Activated CD8-positive, alpha-beta memory T cell treated with anti-CD3 and anti-CD28 coated beads, Interleukin-2, amount 50 U/mL, for 1 hour (primary cell): ENCODE results near the gene ZPLD1.

ENCODE experiments used
- DNase-seq: peaks from one replicate; pipeline ENCODE4 v3.0.0-alpha.2; 2020; ENCODE audit errors: extremely low read depth

ZPLD1 gene

GRCh38 chr3:102470066-102470465, 35.3 kb downstream of the ZPLD1 start:
- DNase-seq: no peak

- no peak for DNase-seq
Observed at GRCh38 chr3:102471001-102471400, 36.2 kb downstream of the ZPLD1 start.

GRCh38 chr3:102471491-102471890, 36.7 kb downstream of the ZPLD1 start:
- DNase-seq: no peak

GRCh38 chr3:102473648-102474047, 38.8 kb downstream of the ZPLD1 start:
- DNase-seq: no peak

- no peak for DNase-seq
Observed at GRCh38 chr3:102474207-102474606, 39.4 kb downstream of the ZPLD1 start.

- DNase-seq: no peak
Observed at GRCh38 chr3:102476198-102476597, 41.4 kb downstream of the ZPLD1 start.

GRCh38 chr3:102478160-102478559, 43.3 kb downstream of the ZPLD1 start:
- no peak for DNase-seq

GRCh38 chr3:102480139-102480538, 45.3 kb downstream of the ZPLD1 start:
- no peak for DNase-seq

GRCh38 chr3:102481050-102481449, 46.2 kb downstream of the ZPLD1 start:
- no peak for DNase-seq

GRCh38 chr3:102483556-102483955, 48.7 kb downstream of the ZPLD1 start:
- no peak for DNase-seq

GRCh38 chr3:102484363-102484762, 49.5 kb downstream of the ZPLD1 start:
- no peak for DNase-seq

GRCh38 chr3:102485701-102486100, 50.9 kb downstream of the ZPLD1 start:
- DNase-seq: no peak

- DNase-seq: no peak
Observed at GRCh38 chr3:102488331-102488730, 53.5 kb downstream of the ZPLD1 start.

- DNase-seq: no peak
Observed at GRCh38 chr3:102492300-102492699, 57.5 kb downstream of the ZPLD1 start.

- no peak for DNase-seq
Observed at GRCh38 chr3:102497571-102497970, 62.8 kb downstream of the ZPLD1 start.

GRCh38 chr3:102505542-102505941, 70.7 kb downstream of the ZPLD1 start:
- DNase-seq: no peak

GRCh38 chr3:102510663-102511062, 75.8 kb downstream of the ZPLD1 start:
- DNase-seq: no peak

GRCh38 chr3:102511168-102511567, 76.4 kb downstream of the ZPLD1 start:
- no peak for DNase-seq

GRCh38 chr3:102511639-102512038, 76.8 kb downstream of the ZPLD1 start:
- no peak for DNase-seq

- DNase-seq: no peak
Observed at GRCh38 chr3:102512734-102513504, 78.1 kb downstream of the ZPLD1 start.

GRCh38 chr3:102514241-102514640, 79.4 kb downstream of the ZPLD1 start:
- DNase-seq: no peak

GRCh38 chr3:102521246-102521645, 86.4 kb downstream of the ZPLD1 start:
- DNase-seq: no peak

- no peak for DNase-seq
Observed at GRCh38 chr3:102525624-102526023, 90.8 kb downstream of the ZPLD1 start.

GRCh38 chr3:102526865-102527264, 92.0 kb downstream of the ZPLD1 start:
- DNase-seq: no peak
